HUES64 (cell line): ENCODE results near the gene ZER1.

Experiments
- H3K27ac ChIP-seq: 2 replicates; pipeline ENCODE4 v1.7.0; 2013; ENCODE audit warnings: low read depth, low read length, inconsistent platforms
- H3K27me3 ChIP-seq: 2 replicates; pipeline ENCODE4 v1.6.1; 2013; ENCODE audit warnings: mild to moderate bottlenecking, low read length; ENCODE audit not compliant: insufficient read depth
- H3K36me3 ChIP-seq: 2 replicates; pipeline ENCODE4 v1.6.1; 2013; ENCODE audit warnings: mild to moderate bottlenecking, low read length; ENCODE audit not compliant: insufficient read depth
- H3K4me1 ChIP-seq: 2 replicates; pipeline ENCODE4 v1.6.1; 2013; ENCODE audit warnings: mild to moderate bottlenecking, low read length, moderate library complexity; ENCODE audit not compliant: insufficient read depth
- H3K4me3 ChIP-seq: 2 replicates; pipeline ENCODE4 v1.5.1; 2013; ENCODE audit warnings: mild to moderate bottlenecking, low read length, moderate library complexity
- H3K9ac ChIP-seq: 2 replicates; pipeline ENCODE4 v1.6.1; 2013; ENCODE audit warnings: mild to moderate bottlenecking, low read depth, low read length
- H3K9me3 ChIP-seq: 2 replicates; pipeline ENCODE4 v1.6.1; 2013; ENCODE audit warnings: low read depth, low read length; ENCODE audit not compliant: insufficient read depth
- WGBS: fragments of 150-250, 120-280 bp; methylation state at CpG from one replicate; pipeline ENCODE4 v1.1.7; 2013; ENCODE audit warnings: missing lambda C conversion rate; 5-methylcytosine and 5-hydroxymethylcytosine counted together

ZER1 gene

DNA sequence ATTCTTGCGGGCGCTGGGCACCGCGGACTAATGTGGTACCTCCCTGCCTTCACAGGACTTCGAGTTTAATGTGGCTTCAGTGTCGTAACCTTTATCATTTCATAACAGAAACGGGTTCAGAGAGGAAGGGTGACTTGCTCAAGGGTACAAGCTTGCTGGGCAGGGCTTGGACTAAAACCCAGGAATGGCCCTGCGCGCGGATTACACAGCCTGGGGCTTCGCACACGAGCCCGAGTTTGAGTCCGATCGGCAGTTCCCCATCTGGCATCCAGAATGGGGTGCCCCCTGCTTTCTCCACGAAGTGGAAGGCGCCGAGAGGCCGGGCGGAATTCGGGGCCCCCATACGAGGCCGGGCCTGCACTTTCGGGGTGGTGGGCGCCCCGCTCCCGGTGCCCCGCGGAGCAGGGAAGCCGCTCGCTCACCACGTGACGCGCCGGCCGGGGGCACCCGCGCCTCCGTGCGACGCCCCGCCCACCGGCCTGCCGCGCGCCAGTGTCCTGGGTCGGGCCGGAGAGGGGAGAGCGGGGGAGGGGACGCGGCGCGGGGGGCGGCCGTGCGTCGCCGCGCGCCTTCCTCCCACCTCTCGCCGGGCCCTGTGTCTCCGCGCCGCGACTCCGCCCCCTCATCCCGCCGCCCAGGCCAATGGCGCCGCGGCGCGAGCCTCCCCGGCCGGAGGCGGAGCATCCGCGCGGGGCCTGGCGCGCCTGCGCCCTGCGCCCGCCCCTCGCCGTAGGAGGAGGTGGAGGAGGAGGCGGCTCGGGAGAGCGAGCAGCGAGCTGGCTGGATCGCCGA is 83.0 kb downstream of the ZER1 start, which contains the start of gene SET:
TSS of gene SET (plus strand) at position 722 of the 792 bp plus-strand sequence. CDS start 361 bp downstream, outside the sequence.
- WGBS: 3% methylated on average over 93 of the region's 93 CpGs

DNA sequence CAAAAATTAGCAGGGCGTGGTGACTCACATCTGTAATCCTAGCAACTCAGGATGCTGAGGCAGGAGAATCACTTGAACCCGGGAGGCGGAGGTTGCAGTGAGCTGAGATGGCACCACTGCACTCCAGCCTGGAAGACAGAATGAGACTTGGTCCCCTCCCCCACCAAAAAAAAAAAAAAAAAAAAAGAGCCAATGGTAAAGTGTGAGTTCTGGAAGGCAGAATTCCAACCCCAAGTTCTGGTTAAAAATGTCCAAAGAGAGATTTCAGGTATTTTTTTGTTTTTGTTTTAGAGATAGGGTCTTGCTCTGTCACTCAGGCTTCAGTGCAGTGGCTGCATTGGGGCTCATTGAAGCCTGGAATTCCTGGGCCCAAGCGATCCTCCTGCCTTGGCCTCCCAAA is 84.3 kb downstream of the ZER1 start:
- peak overlapping the region; percentile 72; the same call in 1 of the 2 replicates for H3K4me3 ChIP-seq
- no peaks in the 10 kb centered on the region for H3K27me3 ChIP-seq
- H3K9ac ChIP-seq: no peak overlapping the region
- peaks cover 22% of the 10 kb centered on the region for H3K36me3 ChIP-seq
- H3K4me1 ChIP-seq: peaks cover 31% of the 10 kb centered on the region
- WGBS: 71% methylated on average over 4 of the region's 4 CpGs
- H3K9me3 ChIP-seq: no peaks in the 10 kb centered on the region
- no peak overlapping the region for H3K27ac ChIP-seq

More for the DNA sequence above, 83.0 kb downstream of the ZER1 start, which contains the start of gene SET:
- H3K9me3 ChIP-seq: no peaks in the 10 kb centered on the region
- peak within 1 kb of the TSS; percentile 95 for H3K27ac ChIP-seq
- H3K4me1 ChIP-seq: peaks cover 31% of the 10 kb centered on the region
- no peaks in the 10 kb centered on the region for H3K27me3 ChIP-seq
- peak within 1 kb of the TSS; percentile 96 for H3K4me3 ChIP-seq
- peak within 1 kb of the TSS; percentile 97 for H3K9ac ChIP-seq
- H3K36me3 ChIP-seq: peaks cover 35% of the 10 kb centered on the region

DNA sequence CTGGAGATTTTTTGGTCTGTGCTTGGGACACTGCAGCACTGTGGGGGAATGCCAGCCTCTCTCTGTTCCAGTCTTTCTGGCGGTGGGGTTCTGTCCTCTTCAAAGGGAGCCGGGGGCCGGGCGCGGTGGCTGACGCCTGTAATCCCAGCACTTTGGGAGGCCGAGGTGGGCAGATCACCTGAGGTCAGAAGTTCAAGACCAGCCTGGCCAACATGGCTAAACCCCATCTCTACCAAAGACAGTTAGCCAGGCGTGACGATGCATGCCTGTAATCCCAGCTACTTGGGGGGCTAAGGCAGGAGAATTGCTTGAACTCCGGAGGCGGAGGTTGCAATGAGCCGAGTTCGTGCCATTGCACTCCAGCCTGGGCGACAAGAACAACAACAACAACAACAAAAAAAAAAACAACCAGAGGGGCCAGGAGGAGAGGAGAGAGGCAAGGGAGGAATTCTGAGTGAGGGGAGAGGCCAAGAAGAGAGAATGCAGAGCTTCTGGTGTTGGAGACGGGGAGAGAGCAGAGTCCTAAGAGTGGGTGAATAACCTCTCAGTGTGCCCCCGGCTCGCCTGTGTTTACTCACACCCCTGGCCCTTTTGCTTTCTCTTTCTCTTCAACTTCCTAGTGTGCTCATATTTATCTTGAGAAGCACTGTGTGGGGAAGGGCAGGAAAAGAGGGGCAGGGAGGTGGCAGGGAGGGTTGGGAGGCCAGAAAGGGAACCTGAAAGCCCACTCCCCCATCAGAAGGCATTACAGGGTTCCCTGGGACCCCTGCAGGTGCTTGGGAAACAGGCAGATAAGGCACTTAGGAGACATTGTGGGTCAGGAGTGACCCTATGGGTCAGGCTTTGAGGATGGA is 85.9 kb downstream of the ZER1 start:
- peaks cover 23% of the 10 kb centered on the region for H3K4me1 ChIP-seq
- H3K27me3 ChIP-seq: no peaks in the 10 kb centered on the region
- 0 out of 2 replicates have a peak overlapping the region, but pooled peaks have one; percentile 98 for H3K9ac ChIP-seq
- H3K36me3 ChIP-seq: peaks cover 7% of the 10 kb centered on the region
- no peaks in the 10 kb centered on the region for H3K9me3 ChIP-seq
- 41% methylated on average over 12 of the region's 17 CpGs for WGBS
- H3K27ac ChIP-seq: no peak overlapping the region
- peak overlapping the region; percentile 96 for H3K4me3 ChIP-seq

DNA sequence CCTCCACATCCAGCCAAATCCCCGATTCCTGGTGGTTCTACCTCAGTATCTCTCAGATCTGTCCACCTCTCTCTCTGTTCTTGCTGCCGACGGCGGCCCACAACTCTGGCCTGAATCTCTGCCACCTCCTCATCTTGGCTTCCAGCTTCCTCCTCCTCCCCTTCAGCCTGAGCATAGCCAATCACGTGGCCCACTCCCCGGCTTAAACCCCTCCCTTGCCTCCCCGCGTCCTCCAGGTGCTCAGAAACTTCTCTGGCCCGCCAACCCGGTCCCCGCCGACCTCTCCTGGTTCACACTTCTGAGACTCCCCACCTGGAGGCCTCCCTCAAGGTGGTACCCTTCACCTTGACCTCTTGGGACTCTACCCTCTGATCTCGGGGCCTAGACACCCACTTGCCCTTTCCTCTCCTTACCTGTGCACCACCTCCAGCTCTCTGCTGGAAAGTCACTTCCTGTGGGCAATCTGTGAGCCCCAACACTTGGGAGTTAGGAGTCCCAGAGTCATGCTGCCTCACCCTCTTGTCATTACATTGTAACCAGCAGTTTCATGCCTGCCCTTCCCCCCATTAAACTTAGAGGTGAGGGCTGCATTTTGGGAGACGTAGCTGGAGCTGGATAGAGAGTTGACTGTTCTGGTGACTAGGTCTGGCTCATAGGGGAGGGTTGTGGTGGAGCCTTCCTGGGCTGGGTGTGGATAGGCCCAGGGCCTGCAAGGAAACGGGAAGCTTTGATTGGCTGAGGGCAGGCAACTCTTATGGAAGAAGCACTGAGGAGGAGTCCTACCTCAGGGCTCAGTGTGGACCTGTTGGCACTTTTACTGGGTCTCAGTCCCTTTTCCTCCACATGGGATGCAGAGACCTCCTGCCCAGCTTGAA is 87.2 kb downstream of the ZER1 start:
- Histone ChIP-seq H3K27me3 (no peaks in the 10 kb centered on the region), H3K36me3 (no peaks in the 10 kb centered on the region; the same call in 1 of the 2 replicates), H3K4me1 (peaks cover 20% of the 10 kb centered on the region), H3K9me3 (no peaks in the 10 kb centered on the region), H3K9ac (peak overlapping the region; percentile 98), H3K27ac (peak overlapping the region; percentile 98), H3K4me3 (peak overlapping the region; percentile 96)
- under 1% methylated on average over 15 of the region's 15 CpGs for WGBS

DNA sequence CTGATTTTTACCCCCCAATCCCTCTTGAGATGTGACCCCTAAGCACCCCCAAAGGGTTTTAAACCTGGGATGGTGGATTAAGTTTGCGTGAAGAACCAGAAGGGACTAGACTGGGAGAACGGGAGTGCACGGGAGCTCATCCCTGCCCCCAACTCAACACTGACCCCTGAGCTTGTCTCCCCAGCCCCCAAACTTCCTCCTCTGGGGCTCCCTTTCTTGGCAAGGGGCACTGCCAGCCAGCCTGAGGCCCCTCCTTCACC is 87.7 kb downstream of the ZER1 start:
- no peaks in the 10 kb centered on the region for H3K27me3 ChIP-seq
- peak overlapping the region; percentile 96 for H3K4me3 ChIP-seq
- H3K9ac ChIP-seq: peak overlapping the region; percentile 98
- 0% methylated on average over 2 of the region's 3 CpGs for whole genome bisulfite sequencing
- peak overlapping the region; percentile 98 for H3K27ac ChIP-seq
- no peaks in the 10 kb centered on the region for H3K9me3 ChIP-seq
- H3K4me1 ChIP-seq: peaks cover 20% of the 10 kb centered on the region
- H3K36me3 ChIP-seq: no peaks in the 10 kb centered on the region; the same call in 1 of the 2 replicates

DNA sequence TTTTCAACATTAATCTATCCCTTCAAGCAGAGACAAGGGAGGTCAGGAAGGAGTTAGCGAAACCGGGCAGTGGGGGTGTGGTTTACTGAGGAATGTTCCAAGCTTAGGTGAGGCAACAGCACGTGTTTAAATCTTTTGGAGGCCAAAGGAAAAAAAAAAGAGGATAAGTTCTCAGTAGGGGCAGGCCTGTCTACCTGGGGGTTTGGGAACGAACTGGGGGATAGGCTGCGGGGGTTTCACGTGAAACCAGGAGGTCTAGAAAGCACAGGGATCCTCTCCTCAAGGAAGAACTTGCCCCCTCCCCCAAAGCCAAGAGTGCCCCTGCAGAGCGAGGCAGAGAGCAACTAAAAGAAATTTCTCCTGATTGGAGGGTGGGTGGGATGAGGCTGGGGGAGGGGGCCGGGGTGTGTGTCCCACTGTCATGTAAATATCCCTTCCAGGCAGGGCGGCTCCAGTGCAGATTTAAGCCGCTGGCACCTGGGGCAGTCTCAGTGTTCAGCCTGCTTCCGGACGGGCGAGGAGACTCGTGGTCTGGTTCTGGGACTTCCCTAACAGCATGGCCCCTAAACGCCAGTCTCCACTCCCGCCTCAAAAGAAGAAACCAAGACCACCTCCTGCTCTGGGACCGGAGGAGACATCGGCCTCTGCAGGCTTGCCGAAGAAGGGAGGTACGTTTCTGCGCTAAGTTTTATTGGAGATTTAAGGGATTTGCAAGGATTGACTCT is 88.2 kb downstream of the ZER1 start:
- Histone ChIP-seq H3K9ac (peak overlapping the region; percentile 98), H3K36me3 (no peaks in the 10 kb centered on the region; the same call in 1 of the 2 replicates), H3K27ac (peak overlapping the region; percentile 98), H3K27me3 (no peaks in the 10 kb centered on the region), H3K4me3 (peak overlapping the region; percentile 96), H3K9me3 (no peaks in the 10 kb centered on the region), H3K4me1 (peaks cover 20% of the 10 kb centered on the region)
- WGBS: 0% methylated on average over 21 of the region's 21 CpGs
